Jurkat, Clone E6-1 (cell line): ENCODE results near the gene PPP1R11.
A peak's percentile ranks its signal among the peaks of the same experiment; 100 is the strongest.

Experiments
- DNase-seq: peaks from one replicate; pipeline ENCODE4 v3.0.0-alpha.2; 2011; ENCODE audit warnings: low read depth, low spot score
- H3K4me3 ChIP-seq: 2 replicates; pipeline ENCODE4 v1.5.1; 2011; ENCODE audit warnings: mild to moderate bottlenecking, low read length, control low read depth, moderate library complexity

PPP1R11 gene

DNA sequence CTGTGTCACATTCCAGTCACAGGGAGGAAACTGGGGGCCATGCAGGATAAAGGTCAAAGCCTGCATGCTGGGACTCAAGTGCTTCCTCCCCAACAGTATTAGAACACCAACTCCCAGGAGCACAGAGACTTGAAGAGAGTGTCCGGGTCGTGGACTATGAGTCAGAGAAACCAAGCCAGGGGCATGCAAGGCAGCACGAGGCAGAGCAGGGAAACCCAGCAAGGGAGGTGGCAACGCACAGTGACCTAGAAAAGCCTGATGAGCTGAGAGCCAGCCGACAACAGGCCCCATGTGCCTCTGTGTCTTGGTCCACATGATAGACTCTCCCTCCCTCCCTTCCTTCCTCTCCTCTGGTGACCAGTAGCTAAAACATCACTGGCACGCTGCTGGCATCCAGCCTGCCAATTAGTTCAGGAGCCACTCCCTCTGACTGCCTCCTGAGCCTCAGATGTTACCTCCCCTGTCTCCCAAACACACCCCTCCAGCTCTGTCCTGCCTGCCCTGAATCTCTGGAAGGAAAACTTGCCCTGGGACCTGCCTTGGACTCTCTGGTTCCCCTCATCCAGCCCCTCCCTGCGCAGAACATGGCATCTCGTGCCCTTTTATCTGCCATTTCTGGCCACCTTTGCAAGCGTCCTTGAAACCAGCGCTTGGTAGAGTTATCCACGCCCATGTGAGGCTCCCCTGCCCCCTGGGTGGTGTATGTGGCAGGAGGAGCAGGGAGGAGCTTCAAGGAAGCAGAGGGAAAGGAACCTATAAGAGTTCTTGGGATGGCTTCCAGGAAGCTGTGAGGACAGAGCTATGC lies 24.8 kb downstream of the PPP1R11 start:
- no peak overlapping the region for H3K4me3 ChIP-seq
- DNase-seq, result no peak

DNA sequence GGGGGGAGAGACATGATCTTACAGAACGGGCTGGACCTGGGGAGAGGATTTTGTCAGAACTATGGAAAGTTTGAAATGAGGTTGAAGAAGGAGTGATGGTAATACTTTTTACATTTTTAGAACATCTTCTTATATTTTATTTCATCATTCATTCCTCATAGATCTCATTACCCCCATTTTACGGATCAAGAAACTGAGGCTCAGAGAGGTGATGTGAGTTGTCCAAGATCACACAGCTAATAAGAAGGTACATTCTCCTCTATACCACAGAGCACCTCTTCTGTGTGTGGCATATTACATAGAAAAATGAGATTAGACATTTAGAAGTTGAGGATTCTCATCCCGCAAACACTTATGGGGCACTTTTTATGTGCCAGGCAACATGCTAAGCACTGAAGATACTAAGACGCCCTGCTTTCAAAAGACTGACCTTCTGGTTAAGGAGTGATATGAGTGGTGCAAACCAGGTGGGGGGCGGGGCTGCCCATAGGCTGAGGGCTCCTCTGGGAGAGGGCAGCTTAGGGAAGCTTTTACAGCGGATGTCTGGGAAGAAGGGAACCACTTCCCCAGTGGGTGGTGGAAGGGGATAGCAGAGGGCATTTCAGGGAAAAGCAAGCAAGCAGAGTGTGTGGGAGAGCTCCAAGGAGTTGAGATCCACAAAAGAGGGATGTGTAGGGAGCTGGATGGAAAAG lies 26.0 kb downstream of the PPP1R11 start:
- no peak overlapping the region for H3K4me3 ChIP-seq
- no peak for DNase-seq

DNA sequence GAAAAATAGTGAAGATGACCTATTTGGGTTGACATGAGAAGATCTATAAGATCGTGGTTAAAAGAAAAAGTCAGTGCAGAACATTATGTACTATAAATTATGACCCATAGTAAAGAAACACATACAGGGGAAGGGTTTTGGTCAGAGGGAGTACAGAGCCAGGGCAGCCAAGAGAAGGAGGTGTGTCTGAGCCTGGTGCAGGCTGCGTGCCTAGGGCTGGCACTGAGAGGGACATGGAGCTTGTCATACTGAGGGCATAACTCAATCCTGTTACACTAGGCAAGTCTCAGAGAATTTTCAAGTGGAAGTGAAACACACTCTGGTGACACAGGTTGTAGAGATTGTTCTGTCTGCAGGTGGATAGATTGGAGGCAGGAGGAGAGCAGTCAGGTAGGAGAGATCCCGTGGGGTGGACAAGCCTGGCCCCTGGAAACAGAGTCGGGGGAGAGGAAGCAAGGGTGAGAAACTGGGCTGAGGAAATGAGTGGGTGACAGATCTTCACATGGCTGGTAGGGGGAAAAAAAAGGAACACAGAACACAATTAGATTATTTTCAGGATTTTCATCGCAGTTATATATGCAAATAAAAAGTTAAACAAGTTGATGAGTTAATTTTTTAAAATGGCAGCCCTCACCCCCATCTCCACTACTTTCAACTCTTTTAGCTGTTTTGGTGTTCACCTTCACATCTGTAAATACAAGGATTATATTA lies 27.1 kb downstream of the PPP1R11 start:
- no peak for DNase-seq
- H3K4me3 ChIP-seq, result no peak overlapping the region

DNA sequence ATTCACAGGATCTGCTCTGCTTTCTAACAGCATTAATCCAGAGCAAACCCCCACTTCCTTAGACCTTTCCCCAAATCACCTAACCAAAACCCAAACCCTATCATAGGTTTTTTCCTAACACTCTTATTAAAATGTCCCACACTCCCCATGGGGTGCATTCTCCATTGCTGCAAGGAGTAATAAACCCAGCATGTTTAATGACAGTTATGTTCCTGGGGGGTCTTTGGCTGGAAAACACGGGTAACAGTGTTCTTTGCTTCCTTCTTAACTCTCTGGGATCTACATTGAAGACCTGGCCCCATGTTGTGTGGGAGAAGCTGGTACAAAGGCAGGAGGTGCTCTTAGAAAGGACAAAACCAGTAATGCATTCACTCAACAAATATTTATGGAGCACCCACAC lies 29.8 kb downstream of the PPP1R11 start:
- no peak for DNase-seq
- H3K4me3 ChIP-seq, result no peak overlapping the region

DNA sequence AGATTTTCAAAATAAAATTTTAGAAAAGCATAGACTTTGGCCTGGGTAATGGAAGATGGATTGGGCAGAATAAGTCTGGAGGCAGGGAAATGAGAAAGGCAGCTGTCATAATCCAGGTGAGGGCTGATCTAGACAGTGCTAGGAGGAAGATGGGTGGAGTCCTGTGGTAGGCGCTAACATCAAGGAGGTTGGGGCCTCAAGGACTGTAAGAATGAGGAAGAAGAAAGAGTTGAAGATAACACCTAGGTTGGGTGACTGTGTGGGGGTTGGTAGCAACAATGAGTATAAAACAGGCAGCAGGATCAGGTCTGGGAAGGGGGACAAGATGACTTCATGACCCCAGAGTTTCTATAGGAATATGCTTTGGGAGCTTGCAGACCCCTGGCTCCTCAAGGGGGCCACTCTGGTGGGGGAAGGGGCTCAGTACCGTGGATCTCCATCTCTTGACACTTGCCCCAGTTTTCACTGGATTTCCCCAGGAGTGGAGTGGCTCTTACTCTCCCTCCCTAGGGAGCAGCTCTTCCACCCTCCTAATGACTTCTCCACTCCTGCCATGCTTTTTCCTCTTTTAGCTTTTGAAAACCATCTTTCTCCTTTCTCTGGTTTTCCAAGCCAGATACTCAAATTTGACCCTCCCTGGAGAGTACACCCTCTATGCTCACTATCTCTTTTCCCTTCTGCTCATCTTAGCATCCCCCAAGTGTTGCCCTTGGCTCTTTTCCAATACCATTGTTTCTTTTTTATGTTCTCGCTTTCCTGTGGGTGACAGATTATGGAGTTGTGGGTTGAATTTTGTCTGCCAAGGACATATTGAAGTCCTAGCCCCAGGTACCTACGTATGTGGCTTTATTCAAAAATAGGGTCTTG lies 31.1 kb downstream of the PPP1R11 start:
- peak; percentile 53 for DNase-seq
- no peak overlapping the region for H3K4me3 ChIP-seq

DNA sequence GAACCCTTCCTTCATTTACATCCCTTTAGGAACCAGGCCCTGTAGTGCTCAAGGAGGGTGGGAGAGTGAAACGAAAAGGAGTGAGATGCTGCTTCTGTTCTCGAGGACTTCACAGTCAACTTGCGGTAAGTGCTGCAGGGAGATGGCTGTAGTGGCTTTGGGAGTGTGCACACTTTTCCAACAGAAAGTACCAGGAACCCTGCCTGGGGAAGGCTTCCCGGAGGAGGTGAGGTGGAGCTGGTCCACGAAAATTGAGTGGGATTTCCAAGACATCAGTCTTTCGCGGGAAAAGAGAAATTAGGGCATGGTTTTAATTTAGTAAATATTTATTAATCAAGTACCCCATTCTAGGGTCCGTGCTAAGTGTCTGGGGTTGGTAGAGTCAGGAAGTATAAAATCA lies 33.2 kb downstream of the PPP1R11 start:
- H3K4me3 ChIP-seq, result no peak overlapping the region
- DNase-seq, result no peak

DNA sequence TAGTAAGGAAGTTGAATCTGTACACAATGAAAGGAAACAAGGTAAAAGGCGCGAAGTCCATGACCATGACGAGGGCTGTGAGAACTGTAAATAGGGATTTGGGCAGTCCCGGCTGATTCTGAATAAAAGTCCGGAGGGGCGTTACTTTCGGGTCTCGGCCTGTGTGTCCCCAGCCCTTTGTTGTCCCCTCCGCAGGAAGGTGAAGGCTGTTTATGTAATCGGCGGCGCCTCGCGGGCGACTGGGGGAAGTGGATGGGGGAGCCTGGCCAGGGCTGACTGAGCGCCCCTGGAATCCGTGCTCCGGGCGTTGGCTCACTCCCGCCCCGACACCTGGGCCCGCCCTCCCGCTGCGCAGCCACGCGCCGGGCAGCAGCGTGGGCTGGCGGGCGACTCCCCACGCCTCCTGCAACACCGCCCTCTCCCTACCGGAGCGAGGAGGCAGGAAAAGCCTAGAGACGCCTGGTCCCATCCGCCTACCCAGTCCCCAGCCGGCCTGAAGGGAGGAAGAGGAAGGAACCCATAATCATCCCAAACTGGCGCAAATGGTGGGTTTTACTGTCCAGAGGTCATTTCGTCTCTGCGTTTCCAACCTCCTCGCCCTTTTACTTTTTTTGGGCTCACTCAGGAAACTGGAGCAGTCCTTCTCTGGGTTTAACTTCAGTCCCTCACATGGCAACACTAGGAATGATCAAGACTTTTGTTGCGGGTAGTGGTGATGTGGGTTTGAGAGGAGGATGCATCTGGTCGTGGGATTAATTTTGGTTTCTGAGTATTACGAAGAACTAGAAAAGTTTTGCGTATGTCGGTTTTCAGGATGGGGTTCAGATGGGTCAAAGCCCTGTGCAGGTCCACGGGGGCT lies 33.8 kb downstream of the PPP1R11 start:
- no peak overlapping the region for H3K4me3 ChIP-seq

DNA sequence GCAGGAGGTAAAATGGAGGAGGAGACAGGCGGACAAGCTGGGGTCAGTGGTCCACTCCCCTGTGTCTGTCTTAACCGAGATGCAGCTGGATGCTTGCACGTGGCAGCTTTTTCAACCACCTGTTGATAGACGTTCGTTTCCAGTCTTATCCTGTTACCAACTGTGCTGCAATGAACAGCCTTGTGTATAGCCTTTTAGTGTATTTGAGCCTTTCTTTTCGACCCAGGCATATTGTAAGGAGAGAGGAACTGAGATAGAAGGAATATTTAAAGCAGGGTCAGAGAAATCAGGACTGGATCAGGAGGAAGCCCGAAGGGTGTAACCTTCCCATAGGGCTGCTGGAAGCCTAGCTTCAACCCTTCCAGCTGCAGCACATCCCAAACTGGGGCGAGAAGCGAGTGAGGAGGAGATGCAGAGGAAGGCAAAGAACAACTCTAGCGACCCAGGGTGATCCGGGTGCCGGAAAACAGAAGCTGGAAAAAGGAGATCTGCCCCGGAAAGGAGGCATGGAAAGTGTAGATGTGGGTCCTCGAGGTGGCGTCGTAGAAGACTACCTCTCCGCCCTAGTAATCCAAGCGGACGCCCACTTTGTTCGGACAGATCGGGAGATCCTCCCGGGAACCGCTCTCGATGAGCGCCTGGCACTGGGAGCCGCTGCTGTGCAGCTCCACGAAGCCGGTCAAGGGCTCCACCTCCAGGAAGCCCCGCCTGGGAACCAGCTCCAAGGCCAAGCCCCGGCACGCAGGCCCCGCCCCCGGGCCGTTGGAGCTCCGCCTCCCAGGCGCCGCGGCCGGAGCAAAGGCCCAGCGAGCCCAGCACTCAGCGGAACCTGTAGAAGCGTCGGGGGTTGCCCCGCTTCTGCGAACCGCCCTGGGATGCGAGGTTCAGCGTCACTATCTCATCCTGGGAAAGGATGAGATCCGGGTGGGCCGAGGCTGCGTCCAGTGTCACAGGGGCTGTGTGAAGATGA lies 34.7 kb downstream of the PPP1R11 start:
- DNase-seq, result no peak
- H3K4me3 ChIP-seq, result no peak overlapping the region

More for the DNA sequence above, 33.8 kb downstream of the PPP1R11 start:
- peak; percentile 53 for DNase-seq

DNA sequence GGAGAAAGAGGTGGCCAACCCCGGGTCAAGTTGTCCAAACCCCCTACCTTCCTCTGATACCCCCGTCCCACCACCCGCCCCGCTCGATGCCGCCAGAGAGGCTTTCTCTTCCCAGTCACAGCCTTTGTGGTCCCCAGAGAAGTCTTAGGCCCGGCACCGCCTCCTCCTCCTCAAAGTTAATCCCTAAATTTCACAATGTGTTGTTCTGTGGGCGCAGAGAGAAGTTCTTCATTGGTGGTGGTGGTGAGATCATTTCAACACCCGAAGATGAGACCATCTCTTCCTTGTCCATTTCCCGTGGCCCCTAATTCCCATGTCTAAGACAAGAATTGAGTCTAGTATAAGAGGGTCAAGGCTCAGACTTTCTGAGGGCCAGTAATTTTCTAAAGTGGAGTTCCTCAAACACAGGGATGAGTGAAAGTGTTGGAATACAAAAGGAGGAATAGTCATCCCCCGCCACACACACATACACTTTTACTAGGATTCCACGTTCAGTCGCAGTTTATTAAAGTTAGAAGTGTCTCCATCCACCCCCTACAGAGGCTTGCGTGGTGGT lies 35.5 kb downstream of the PPP1R11 start:
- no peak overlapping the region for H3K4me3 ChIP-seq

DNA sequence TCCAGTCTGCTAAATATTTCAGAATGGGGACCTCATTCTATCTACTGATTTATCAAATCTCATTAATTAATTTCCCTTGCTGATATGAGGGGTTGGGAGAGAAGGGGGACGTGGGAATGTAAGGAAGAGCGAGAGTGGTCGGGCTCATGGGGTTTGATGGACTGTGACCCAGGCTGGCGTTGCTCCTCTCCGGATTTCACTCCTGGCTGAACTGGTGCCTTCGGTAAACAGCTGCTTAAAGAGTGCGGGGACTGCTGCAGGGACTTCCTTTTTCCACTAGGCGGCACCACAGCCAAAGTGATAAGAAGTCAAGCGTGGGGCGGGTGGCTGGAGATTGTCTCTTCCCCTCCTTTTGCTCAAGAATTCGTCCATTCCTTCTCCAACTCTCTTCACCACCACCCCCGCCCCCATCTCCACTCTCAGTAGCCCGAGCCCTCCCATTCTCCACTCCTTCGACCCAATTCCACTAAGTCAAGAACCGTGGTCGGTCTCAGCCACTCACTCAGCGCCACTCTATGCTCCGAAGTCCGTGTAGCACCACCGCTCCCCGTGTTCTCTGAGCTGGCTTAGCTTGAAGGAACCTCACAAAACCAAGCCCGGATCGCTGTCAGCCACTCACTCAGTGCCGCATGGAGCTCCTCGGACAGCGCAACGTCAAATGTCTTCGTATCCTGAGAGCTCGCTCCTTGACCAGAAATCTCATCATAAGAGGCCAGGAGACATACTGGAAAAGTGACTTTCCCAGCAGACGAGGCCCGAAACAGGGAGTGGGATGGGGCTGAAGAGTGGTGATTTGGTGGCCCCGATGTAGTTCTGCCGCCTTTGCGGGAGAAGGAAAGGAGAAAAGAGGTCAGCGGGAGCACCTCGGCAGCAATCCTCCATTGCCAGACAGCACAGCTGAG lies 36.2 kb downstream of the PPP1R11 start:
- H3K4me3 ChIP-seq, result peak overlapping the region; percentile 54
- peak; percentile 82 for DNase-seq

More for the DNA sequence above, 35.5 kb downstream of the PPP1R11 start:
- no peak for DNase-seq

DNA sequence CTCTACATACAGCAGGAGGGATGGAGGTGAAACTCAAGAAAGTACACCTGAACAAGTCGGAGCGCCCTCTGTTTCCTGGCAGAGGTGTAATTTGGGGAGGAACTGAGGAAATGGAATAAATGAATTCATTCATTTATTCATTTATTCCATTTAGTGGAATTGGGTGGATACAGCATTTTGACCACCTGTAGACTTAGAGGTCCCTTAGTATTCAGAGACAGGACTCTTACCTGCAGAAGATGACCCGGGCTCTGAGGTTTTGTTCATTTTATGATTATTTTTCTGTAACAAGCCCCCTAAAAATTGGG lies 36.8 kb downstream of the PPP1R11 start:
- no peak overlapping the region for H3K4me3 ChIP-seq
- DNase-seq, result no peak

DNA sequence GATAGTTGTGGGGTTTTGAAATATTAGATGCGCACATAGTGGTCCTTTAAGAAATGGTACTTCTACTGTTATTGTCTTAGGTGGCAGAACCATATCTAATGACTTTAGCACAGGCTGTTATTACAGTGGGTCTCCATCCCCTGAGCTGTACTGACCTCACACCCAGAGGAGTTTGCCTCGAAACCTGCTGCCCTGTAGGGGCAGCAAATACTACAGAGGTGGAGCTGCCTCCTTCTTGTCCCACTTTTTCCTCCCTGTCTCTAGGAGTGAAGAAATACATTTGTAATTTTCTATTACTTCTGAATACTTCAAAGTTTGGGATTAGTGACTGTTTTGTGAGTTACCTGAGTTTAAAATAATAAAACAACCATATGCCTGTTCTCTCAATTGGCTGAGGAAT lies 37.7 kb downstream of the PPP1R11 start:
- no peak for DNase-seq

DNA sequence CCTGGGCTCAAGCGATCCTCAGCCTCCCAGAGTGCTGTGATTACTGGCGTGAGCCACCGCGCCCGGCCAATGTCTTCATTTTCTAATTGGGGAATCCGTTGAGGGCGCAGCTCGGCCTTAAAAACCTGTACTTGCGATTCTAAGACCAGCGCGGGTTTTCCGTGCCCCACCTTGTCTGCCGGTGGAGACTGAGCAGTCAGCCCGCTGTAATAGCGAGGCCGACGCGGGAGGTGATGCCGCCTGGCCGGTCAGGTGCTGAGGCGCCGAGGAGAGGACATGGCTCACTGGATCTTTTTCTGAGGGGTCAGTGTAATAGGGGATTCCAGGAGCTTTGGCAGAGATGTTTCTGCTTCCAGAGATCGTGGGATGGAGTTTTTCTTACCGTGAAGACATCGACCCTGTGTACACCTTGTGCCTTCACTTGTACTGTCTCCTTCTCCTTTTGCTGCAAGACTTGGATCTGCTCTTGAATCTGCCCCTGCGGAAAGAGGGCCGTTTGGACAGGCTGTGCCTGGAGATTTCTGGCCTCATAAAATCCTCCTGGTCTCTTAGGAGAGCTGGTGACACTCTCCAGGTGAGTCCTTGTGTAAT lies 44.4 kb downstream of the PPP1R11 start:
- DNase-seq, result no peak

More for the DNA sequence above, 37.7 kb downstream of the PPP1R11 start:
- no peak overlapping the region for H3K4me3 ChIP-seq

DNA sequence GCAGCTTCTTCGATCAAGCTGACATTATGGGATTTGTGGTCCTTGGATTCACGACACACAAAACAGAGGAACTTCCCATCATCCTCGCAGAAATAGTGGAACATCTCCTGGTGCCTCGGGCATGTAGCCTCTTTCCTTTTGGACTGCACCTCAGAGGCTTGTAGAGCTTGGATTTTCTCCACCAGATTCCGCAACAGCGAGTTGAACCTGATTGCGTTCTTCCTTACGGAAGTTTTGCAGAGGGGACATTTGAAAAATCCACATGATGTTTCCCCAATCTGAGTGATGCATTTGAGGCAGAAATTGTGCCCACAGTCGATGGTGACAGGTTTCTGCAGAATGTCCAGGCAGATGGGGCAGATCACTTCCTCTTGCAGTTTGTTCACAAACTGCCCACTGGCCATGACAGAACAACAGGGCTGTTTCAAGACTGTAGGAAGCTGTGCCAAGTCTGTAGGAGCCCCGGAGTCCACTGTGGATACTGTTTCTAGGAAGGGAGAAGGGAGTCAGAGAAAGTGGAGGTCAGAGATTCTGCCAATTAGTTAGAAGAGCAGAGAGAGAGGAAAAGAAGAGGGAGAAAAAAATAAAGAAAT lies 45.5 kb downstream of the PPP1R11 start:
- no peak overlapping the region for H3K4me3 ChIP-seq
- DNase-seq, result no peak

More for the DNA sequence above, 44.4 kb downstream of the PPP1R11 start:
- no peak overlapping the region for H3K4me3 ChIP-seq

DNA sequence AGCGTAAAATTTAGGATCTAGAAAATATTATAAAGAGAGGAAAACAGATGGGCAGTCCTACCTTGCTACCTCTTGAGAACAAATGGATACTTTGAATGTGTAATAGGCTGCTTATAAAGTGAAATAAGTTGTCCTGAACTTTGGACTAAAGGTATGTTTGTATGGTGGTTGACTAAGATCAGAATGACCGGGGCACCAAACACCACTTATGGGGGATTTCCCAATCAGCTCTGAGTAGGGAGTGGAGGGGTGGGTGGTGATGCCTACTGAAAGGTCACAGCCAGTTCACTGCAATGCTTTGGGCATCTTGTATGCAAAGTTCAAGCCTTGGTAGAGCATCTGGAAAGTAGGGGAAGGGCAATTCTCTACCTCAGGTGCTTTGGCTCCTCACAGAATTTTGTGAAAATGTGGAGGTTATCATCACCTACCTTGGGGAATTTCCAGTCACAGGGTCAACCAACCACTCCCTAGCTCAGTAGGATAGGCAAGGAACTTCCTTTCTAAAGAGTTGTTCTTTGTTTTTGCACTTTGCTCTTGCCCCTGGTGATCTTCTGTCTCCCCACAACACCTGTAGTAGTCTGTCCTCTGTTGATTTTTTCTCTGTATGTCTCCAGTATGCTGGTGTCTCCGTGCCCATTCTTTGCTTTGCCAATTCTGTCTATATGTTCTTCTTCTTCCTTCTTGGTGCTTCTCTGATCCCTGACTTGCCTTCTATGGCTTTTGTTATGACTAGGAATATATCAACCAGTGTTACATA lies 46.2 kb downstream of the PPP1R11 start, which contains the start of gene TRIM31:
TSS of gene TRIM31 (minus strand) at position 88 of the 757 bp plus-strand sequence. CDS start 285 bp downstream, outside the sequence.
- DNase-seq, result no peak
- no peak within 1 kb of the TSS for H3K4me3 ChIP-seq
